Skeletal muscle satellite cell (primary cell): ENCODE data around the gene FBF1.

Source experiments
- H3K27me3 ChIP-seq: 2 replicates; pipeline ENCODE4 v1.7.0; 2013; ENCODE audit warnings: low read length; ENCODE audit not compliant: control insufficient read depth, insufficient read depth
- H3K36me3 ChIP-seq: 2 replicates; pipeline ENCODE4 v1.7.0; 2013; ENCODE audit warnings: mild to moderate bottlenecking, control low read depth, low read length; ENCODE audit not compliant: insufficient read depth
- H3K4me1 ChIP-seq: 2 replicates; pipeline ENCODE4 v1.7.0; 2013; ENCODE audit warnings: low read length; ENCODE audit not compliant: control insufficient read depth, insufficient read depth
- H3K4me2 ChIP-seq: 2 replicates; pipeline ENCODE4 v1.7.0; 2013; ENCODE audit warnings: mild to moderate bottlenecking, low read length
- H3K4me3 ChIP-seq: 2 replicates; pipeline ENCODE4 v1.7.0; 2013; ENCODE audit warnings: low read length
- H3K9ac ChIP-seq: 2 replicates; pipeline ENCODE4 v1.7.0; 2013; ENCODE audit warnings: mild to moderate bottlenecking, low read depth, low read length, moderate library complexity
- H3K9me3 ChIP-seq: replicated peaks from 2 replicates; pipeline ENCODE4 v1.7.0; 2013; ENCODE audit warnings: mild to moderate bottlenecking, control low read depth, low read length

Gene FBF1

DNA sequence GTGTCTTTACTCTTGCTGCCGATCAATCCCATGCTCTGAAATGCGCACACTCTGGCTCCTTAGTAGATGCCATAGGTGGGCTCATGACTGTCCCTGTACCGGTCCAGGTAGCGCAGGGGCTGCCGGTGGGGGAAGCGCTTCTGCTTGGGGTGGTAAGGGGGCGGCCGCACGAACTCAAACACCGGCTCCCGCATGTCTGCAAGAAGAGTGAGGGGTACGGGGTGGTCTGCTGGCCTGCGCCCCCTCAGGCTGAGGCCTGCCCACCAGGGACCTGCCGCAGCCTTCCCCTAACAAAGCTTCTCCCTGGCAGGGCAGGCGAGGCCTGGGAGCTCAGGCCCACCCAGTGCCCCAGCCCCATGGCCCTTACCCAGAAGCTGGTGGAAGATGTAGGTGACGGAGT, 42.1 kb downstream of the FBF1 start:
- no peaks in the 10 kb centered on the region for H3K27me3 ChIP-seq
- H3K4me1 ChIP-seq = peaks cover 28% of the 10 kb centered on the region
- no peak overlapping the region for H3K4me3 ChIP-seq
- H3K4me2 ChIP-seq = no peak overlapping the region
- no peaks in the 10 kb centered on the region for H3K9me3 ChIP-seq
- peaks cover 47% of the 10 kb centered on the region for H3K36me3 ChIP-seq
- no peak overlapping the region for H3K9ac ChIP-seq

DNA sequence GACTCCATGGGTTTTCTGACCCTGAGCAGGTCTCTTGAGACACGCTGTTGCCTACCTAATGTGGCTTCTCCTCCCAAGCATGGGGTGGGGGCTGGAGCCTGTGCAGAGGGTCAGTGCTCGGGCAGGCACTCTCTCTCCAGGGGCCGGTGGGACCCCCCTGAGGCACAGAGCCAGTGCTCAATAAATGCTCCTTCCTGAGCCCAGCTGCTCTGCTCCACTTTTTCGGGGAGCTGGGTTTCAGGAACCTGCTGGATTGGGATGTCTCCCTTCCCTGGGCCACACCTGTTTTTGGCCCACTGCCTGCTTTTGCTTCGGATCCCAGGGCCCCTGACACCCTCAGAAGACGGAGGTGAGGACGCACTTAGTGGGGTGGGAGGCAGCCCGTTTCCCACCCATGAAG, 42.8 kb downstream of the FBF1 start:
- Histone ChIP-seq H3K9ac (no peak overlapping the region), H3K4me3 (no peak overlapping the region), H3K9me3 (no peaks in the 10 kb centered on the region), H3K27me3 (no peaks in the 10 kb centered on the region), H3K4me2 (no peak overlapping the region), H3K4me1 (peaks cover 23% of the 10 kb centered on the region), H3K36me3 (peaks cover 47% of the 10 kb centered on the region)

DNA sequence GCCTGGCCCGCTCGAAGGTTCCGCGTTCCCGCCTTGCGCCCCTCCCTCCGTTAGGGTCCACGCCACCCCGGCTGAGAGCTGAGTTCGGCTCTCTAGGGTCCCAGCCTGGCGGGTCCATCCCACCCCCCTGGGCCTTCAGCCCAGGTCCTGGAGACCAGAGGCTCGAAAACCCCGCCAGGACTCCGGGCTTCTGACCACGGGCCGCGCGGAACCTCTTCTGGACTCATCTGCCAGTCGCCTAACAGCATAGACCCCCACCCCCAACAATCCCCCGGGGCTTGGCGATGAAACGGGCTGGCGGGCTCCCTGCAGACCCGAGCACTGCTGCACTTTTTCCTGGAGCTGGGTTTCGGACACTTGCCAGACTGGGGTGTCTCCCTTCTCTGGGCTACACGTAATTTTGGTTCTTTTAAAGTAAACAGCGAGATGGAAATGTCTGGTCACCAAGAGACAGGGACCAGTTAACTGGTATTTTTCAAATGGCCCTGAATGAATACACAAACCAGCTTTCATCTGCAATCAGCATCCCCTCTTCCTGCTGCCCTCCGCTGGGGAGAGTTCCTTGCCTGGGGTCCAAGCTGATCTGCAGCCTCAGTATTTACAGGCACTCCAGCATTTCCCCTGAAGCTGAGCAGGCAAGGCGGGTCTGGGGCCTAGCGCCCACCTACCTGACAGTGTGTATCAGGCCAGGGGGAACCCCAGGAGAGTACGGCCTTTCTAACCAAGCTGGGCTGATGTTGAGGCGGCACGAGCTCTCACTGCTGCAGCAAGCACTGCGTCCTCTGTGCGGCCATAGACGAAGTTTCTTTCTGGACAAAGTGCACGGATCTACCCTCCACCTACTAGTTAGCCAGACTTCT, 43.5 kb downstream of the FBF1 start:
- Histone ChIP-seq H3K9ac (peak overlapping the region; percentile 95), H3K27me3 (no peaks in the 10 kb centered on the region), H3K9me3 (no peaks in the 10 kb centered on the region), H3K4me2 (peak overlapping the region; percentile 78), H3K36me3 (peaks cover 47% of the 10 kb centered on the region), H3K4me3 (peak overlapping the region; percentile 99), H3K4me1 (peaks cover 21% of the 10 kb centered on the region)

DNA sequence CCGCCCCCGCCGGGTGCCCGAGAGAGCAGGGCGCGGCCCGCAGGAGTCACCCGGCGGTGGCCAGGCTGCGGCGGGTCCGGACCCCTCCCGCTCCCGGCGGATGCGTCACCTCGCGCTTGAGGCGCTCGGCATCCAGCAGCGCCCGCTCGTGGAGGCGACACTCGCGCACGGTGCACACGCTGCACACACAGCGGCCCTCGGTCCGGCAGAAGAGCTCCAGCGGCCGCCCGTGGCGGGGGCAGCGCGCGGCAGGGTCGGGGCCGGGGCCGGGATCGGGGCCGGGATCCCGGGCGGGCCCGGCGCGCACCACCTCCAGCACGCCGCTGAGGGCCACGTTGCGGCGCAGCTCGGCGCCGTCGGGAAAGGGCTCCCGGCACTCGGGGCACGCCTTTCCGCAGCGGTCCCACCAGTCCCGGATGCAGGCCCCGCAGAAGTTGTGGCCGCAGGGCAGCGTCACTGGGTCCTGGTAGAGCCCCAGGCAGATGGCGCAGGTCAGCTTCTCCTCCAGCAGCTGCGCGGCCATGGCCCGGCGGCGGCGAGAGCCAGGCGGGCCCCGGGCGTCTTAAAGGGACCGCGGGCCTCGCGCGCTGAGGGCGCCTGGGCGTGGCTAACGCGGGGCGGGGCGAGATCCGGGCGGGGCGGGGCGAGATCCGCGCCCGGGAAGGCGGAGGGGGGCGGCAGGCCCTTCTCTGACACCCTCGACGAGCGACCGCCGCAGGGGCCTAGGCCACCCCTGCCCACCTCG, 44.3 kb downstream of the FBF1 start, which contains the start of gene TRIM65:
Gene TRIM65 (minus strand): TSS at position 537 of the 745 bp plus-strand sequence. CDS start 14 bp downstream, at position 523.
- no peaks in the 10 kb centered on the region for H3K9me3 ChIP-seq
- no peaks in the 10 kb centered on the region for H3K27me3 ChIP-seq
- H3K4me2 ChIP-seq = peak within 1 kb of the TSS; percentile 78
- H3K4me1 ChIP-seq = peaks cover 21% of the 10 kb centered on the region
- H3K9ac ChIP-seq = peak within 1 kb of the TSS; percentile 95
- peaks cover 47% of the 10 kb centered on the region for H3K36me3 ChIP-seq
- H3K4me3 ChIP-seq = peak within 1 kb of the TSS; percentile 99

DNA sequence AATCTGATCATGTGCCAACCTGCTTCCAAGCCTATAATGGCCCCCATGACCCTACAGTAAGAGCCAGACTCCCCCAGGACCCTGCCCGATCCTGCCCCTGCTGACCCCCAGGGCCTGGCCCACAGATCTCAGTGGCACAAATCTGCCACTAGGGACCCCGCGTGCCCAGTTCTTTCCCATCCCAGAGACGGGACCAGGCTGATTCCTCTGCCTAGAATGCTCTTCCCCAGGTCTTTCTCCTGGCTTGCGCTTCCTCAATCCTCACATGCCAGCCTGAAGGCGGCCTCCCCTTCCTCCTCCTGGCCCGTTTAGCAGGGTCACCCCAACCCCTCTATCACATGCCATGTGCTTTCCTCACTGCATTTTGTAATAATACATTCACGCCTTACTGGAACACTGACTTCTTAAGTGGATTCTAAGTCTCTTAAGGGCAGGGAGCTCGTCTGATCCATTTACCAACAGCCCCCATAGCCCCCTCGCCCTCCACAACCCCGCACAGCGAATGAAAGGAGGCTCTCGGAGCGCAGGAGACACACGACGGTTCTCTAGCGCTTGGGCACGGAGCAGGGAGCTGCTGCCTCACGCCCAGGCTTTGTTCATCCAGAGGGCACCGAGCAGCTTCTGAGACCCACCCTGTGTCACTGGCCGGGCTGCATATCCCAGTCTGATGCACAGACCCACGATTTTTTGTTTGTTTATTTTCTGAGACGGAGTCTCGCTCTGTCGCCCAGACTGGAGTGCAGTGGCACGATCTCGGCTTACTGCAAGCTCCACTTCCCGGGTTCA, 45.3 kb downstream of the FBF1 start:
- H3K9ac ChIP-seq = peak overlapping the region; percentile 95

DNA sequence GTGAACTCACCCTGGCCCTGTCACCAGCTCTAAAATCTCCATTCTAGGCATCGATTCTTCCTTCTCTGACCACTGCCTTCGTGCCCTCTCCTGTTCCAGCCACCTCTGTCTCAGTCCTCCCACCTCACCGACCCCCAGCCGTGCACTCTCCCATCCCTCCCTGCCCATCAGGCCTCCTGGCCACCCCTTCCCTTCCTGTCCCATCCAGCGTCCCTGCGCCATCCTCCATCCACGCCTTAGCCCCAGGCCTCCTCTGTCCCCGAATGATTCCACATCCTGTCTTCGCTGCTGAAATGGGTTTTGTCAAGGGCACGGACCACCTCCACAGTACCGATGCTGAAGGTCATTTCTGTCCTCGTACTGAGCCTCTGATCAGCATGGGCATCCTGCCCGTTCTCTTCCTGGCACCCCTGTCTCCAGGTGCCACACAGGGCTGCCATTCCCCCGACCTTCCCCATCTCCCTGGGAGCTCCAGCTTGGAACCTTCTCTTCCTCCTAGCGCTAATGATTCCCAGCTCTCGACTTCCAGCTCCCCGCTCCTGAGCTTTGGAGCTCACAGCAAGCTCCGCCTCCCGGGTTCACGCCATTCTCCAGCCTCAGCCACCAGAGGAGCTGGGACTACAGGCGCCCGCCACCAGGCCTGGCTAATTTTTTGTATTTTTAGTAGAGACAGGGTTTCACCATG, 46.7 kb downstream of the FBF1 start:
- Histone ChIP-seq H3K4me2 (peak overlapping the region; percentile 78), H3K36me3 (peaks cover 36% of the 10 kb centered on the region), H3K27me3 (no peaks in the 10 kb centered on the region), H3K4me1 (peaks cover 21% of the 10 kb centered on the region), H3K4me3 (no peak overlapping the region), H3K9me3 (no peaks in the 10 kb centered on the region), H3K9ac (no peak overlapping the region)

More for the DNA sequence above, 45.3 kb downstream of the FBF1 start:
- peaks cover 21% of the 10 kb centered on the region for H3K4me1 ChIP-seq
- peak overlapping the region; percentile 78 for H3K4me2 ChIP-seq
- peaks cover 46% of the 10 kb centered on the region for H3K36me3 ChIP-seq
- H3K4me3 ChIP-seq = peak overlapping the region; percentile 99
- H3K27me3 ChIP-seq = no peaks in the 10 kb centered on the region
- no peaks in the 10 kb centered on the region for H3K9me3 ChIP-seq

DNA sequence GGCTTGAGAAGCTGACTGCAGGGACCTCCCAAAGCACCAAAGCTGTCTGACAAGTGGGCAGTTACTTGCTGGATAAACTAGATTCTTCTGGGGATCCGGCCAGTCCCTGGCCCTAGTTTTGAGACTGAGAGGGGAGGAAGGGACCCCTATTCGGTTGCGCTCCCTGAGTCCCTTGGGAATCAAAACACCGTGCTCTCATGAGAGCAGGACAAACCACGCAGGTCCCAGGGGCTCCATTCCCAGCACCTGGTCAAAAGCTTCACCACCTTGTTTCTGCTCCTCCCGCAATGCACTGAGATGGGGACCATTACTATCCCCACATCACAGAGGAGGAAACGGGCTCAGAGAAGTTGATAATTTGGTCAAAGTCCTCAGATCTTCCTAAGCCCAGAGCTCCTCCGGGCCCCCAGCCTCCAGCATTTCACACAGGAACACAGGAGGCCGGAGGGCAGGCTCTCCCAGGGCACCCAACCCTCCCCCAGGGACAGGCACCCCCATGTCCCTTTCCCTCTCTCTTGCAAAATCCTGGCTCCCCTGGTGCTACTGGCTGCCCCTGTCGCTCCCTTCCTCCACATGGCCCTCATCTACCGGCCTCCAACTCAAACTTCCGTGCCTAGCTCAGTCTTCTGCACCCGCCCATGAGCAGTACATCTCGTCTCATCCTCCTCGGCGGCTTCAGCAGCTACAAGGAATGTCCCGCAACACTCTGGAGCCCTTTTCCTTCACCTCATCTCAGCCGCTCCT, 47.4 kb downstream of the FBF1 start:
- H3K27me3 ChIP-seq = no peaks in the 10 kb centered on the region
- no peaks in the 10 kb centered on the region for H3K9me3 ChIP-seq
- peaks cover 29% of the 10 kb centered on the region for H3K36me3 ChIP-seq
- no peak overlapping the region for H3K4me2 ChIP-seq
- H3K4me1 ChIP-seq = peaks cover 21% of the 10 kb centered on the region
- no peak overlapping the region for H3K9ac ChIP-seq
- no peak overlapping the region for H3K4me3 ChIP-seq

DNA sequence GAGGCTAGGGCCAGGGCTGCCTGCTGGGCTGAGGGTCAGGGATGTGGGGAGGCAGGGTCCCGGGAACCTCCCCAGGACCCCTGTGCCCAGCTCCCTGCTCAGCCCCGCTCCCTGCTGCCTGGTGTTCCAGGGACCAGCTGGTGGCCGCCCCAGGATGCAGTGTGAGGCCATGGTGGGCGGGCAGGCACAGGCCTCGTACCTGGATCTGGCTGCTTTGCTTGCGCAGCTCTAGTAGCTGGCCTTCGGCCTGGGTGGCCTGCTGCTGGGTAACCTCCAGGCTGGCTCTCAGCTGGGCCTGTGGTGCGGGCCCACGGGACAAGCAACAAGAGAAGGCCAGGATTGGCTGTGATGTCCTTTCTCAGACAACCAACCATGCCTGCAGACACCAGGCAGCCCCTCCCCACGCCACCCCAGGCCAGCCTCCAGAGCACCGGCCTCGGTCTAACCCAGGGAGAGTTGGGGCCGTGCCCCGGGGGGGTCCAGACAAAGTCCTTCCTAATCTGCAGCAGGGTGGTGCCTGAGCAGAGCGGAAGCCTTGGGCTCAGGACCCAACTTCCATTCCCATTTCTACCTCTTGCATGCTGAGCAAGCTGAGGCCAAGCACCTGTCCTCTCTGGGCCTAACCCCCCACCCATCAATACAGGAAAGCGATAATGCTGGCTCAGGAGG, 48.2 kb downstream of the FBF1 start:
- no peak overlapping the region for H3K9ac ChIP-seq
- H3K4me2 ChIP-seq = no peak overlapping the region
- peaks cover 21% of the 10 kb centered on the region for H3K4me1 ChIP-seq
- no peak overlapping the region for H3K4me3 ChIP-seq
- H3K9me3 ChIP-seq = no peaks in the 10 kb centered on the region
- H3K27me3 ChIP-seq = no peaks in the 10 kb centered on the region
- peaks cover 21% of the 10 kb centered on the region for H3K36me3 ChIP-seq

DNA sequence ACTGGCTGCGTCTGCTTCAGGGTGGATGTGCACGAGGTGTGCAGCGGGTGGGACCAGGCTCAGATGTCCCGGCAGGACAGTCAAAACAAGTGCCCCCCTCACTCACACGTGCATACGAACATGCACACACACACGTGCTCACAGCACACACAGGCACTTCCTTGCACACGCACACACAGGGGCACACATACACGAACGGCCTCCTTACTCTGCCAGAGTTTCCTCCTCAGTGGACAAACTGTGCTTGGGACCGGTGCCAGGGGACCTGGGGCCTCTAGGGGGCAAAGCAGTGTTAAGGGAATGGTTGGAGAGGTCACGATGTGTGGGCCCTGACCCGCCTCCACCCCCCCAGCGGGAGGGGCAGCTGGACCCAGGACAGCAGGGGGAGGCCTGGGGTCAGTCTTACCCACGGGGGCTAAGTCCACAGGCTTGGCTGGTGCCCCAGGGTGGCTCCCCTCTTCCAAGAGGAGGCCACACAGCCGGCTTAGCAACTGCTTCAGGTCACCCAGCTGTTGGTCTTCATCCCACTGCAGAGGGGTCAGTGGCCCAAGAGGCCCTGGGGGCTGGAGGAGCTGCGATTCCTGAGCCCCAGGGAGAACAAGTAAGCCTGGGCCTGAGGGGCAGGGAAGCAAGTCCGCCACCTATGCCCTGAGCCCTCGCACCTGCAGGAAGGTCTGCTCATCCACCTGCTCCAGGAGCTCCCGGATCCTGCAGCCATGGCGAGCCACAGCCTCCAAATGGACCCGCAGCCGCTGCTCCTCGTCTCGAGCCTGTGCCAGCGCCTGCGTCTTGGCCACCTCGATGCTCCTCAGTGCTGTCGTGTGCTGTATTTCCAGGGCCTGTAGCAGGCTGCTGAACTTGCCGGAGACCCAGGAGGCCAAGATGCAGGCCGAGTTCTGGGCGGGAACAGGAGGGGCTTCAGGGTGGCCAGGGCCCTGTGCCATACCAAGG, 49.0 kb downstream of the FBF1 start:
- no peak overlapping the region for H3K9ac ChIP-seq
- peaks cover 16% of the 10 kb centered on the region for H3K4me1 ChIP-seq

More for the DNA sequence above, 49.0 kb downstream of the FBF1 start:
- Histone ChIP-seq H3K9me3 (no peaks in the 10 kb centered on the region), H3K4me3 (no peak overlapping the region), H3K36me3 (peaks cover 16% of the 10 kb centered on the region), H3K4me2 (no peak overlapping the region), H3K27me3 (no peaks in the 10 kb centered on the region)
